HepG2 (cell line): ENCODE data around the gene NFKBIA. TPM values are rescaled to one million over a fixed set of nuclear protein-coding genes. Genes with fewer than 3 reads are reported as not detected.
A peak's percentile ranks its signal among the peaks of the same experiment; 100 is the strongest.

ENCODE experiments used
- DNMT3B ChIP-seq: conservative IDR thresholded peaks from 2 replicates; pipeline ENCODE4 v1.6.1; 2016; ENCODE audit warnings: missing biosample characterization, control low read depth
- GPBP1L1 ChIP-seq: sonication (generic); formaldehyde crosslinking; IDR thresholded peaks from 2 replicates; pipeline ENCODE4 v1.5.0; 2020; ENCODE audit warnings: mild to moderate bottlenecking, missing genetic modification reagents
- IKZF5 ChIP-seq: IDR thresholded peaks from 2 replicates; pipeline ENCODE4 v1.6.1; 2018; ENCODE audit warnings: missing genetic modification reagents, mild to moderate bottlenecking, missing compliant biosample characterization
- KLF13 ChIP-seq: sonication (generic); formaldehyde crosslinking; IDR thresholded peaks from 2 replicates; pipeline ENCODE4 v1.4.0; 2020; ENCODE audit warnings: mild to moderate bottlenecking, missing genetic modification reagents
- MIER2 ChIP-seq: IDR thresholded peaks from 2 replicates; pipeline ENCODE4 v1.6.1; 2016; ENCODE audit warnings: missing biosample characterization, missing genetic modification reagents
- MXD3 ChIP-seq: IDR thresholded peaks from 2 replicates; pipeline ENCODE4 v1.6.1; 2016; ENCODE audit warnings: mild to moderate bottlenecking, missing biosample characterization, missing genetic modification reagents
- NFATC3 ChIP-seq: sonication (generic); formaldehyde crosslinking; IDR thresholded peaks from 2 replicates; pipeline ENCODE4 v1.5.1; 2020; ENCODE audit warnings: mild to moderate bottlenecking, missing genetic modification reagents
- NR3C1 ChIP-seq: sonication (generic); formaldehyde crosslinking; IDR thresholded peaks from 2 replicates; pipeline ENCODE4 v1.4.0; 2020; ENCODE audit warnings: missing genetic modification reagents
- REST ChIP-seq, 2 experiments: IDR thresholded peaks; 2 replicates each; pipeline ENCODE4 v1.6.1; 2011 to 2012; ENCODE audit warnings: low read length in 2 of 2, borderline replicate concordance in 1 of 2, low read depth in 1 of 2, mild to moderate bottlenecking in 1 of 2, moderate library complexity in 1 of 2
- ZFY ChIP-seq: sonication (generic); formaldehyde crosslinking; IDR thresholded peaks from 2 replicates; pipeline ENCODE4 v1.4.0; 2020; ENCODE audit warnings: missing genetic modification reagents
- ZNF432 ChIP-seq: sonication (generic); formaldehyde crosslinking; IDR thresholded peaks from 2 replicates; pipeline ENCODE4 v1.5.0; 2020; ENCODE audit warnings: missing genetic modification reagents, mild to moderate bottlenecking, borderline replicate concordance
- ZNF496 ChIP-seq: sonication (generic); formaldehyde crosslinking; IDR thresholded peaks from 2 replicates; pipeline ENCODE4 v1.8.1; 2023; ENCODE audit warnings: mild to moderate bottlenecking, moderate library complexity, missing genetic modification reagents; ENCODE audit not compliant: insufficient replicate concordance
- ZNF546 ChIP-seq: sonication (generic); formaldehyde crosslinking; conservative IDR thresholded peaks from 2 replicates; pipeline ENCODE4 v1.8.1; 2023; ENCODE audit warnings: mild to moderate bottlenecking, missing genetic modification reagents
- ZNF564 ChIP-seq: sonication (generic); formaldehyde crosslinking; IDR thresholded peaks from 2 replicates; pipeline ENCODE4 v1.8.1; 2023; ENCODE audit warnings: mild to moderate bottlenecking, missing genetic modification reagents
- ZNF572 ChIP-seq: sonication (generic); formaldehyde crosslinking; IDR thresholded peaks from 2 replicates; pipeline ENCODE4 v1.5.1; 2020; ENCODE audit warnings: mild to moderate bottlenecking, missing genetic modification reagents
- ZNF609 ChIP-seq: sonication (generic); formaldehyde crosslinking; IDR thresholded peaks from 2 replicates; pipeline ENCODE4 v1.4.0; 2020; ENCODE audit warnings: mild to moderate bottlenecking, missing genetic modification reagents, borderline replicate concordance
- ZNF761 ChIP-seq: sonication (generic); formaldehyde crosslinking; conservative IDR thresholded peaks from 2 replicates; pipeline ENCODE4 v1.4.0; 2020; ENCODE audit warnings: mild to moderate bottlenecking, missing genetic modification reagents
- ZSCAN31 ChIP-seq: sonication (generic); formaldehyde crosslinking; IDR thresholded peaks from 2 replicates; pipeline ENCODE4 v1.5.0; 2020; ENCODE audit warnings: low read depth, mild to moderate bottlenecking, missing genetic modification reagents
- polyA plus RNA-seq, 8 experiments: library from polyadenylated mRNA; depleted of rRNA in 3 of 8; stranded (reverse) in 7 of 8; unstranded in 1 of 8; fragments of >200 nt; fragmentation: Illumina TruSeq in 4 of 8; extraction: Trizol in 4 of 8; gene quantifications; 2 replicates each; pipeline versions ENCODE4 v1.2.1 to v1.2.3, GENCODE V29; 2011 to 2016; ENCODE audit warnings: low read depth in 4 of 8, missing spikeins in 1 of 8, mixed read lengths in 1 of 8; ENCODE audit not compliant: insufficient read depth in 1 of 8
- total RNA-seq, 5 experiments: library from RNA; depleted of rRNA; stranded (reverse); fragments of >200 nt; fragmentation: Illumina TruSeq; extraction: Trizol; gene quantifications; 2 replicates each; pipeline ENCODE4 v1.2.3, GENCODE V29; 2016; ENCODE audit warnings: low read depth in 1 of 5

Gene NFKBIA
- total and polyA plus RNA-seq, 2 of the 13 experiments (the other 11 are each of a cell fraction or from before 2014, with no cell fraction given): 197 to 319 TPM

GRCh38 chr14:35406506-35407305, 2.2 kb upstream of the NFKBIA start (continued):
- TF ChIP-seq REST (IDR thresholded peaks at IDR 0.05; ENCODE audit: borderline replicate concordance in 1 of 2, low read depth in 1 of 2, low read length in 2 of 2) (no peak), ZNF761 (CRISPR knock-in tag) (no peak), ZNF572 (CRISPR knock-in tag) (no peak), ZNF609 (CRISPR knock-in tag) (no peak), DNMT3B (CRISPR knock-in tag) (no peak), KLF13 (CRISPR knock-in tag) (no peak), IKZF5 (peak; percentile 39; the same call in 1 of the 2 replicates), NR3C1 (CRISPR knock-in tag) (no peak), MIER2 (CRISPR knock-in tag) (no peak), ZFY (no peak), ZNF432 (CRISPR knock-in tag) (no peak), ZNF564 (CRISPR knock-in tag) (no peak), ZNF546 (CRISPR knock-in tag) (no peak), MXD3 (no peak), GPBP1L1 (CRISPR knock-in tag) (no peak), NFATC3 (CRISPR knock-in tag) (no peak), ZSCAN31 (CRISPR knock-in tag) (0 out of 2 replicates have a peak, but pooled peaks have one; percentile 3), ZNF496 (CRISPR knock-in tag) (no peak)
